Measurements from ENCODE around the gene PTK7.

DNA sequence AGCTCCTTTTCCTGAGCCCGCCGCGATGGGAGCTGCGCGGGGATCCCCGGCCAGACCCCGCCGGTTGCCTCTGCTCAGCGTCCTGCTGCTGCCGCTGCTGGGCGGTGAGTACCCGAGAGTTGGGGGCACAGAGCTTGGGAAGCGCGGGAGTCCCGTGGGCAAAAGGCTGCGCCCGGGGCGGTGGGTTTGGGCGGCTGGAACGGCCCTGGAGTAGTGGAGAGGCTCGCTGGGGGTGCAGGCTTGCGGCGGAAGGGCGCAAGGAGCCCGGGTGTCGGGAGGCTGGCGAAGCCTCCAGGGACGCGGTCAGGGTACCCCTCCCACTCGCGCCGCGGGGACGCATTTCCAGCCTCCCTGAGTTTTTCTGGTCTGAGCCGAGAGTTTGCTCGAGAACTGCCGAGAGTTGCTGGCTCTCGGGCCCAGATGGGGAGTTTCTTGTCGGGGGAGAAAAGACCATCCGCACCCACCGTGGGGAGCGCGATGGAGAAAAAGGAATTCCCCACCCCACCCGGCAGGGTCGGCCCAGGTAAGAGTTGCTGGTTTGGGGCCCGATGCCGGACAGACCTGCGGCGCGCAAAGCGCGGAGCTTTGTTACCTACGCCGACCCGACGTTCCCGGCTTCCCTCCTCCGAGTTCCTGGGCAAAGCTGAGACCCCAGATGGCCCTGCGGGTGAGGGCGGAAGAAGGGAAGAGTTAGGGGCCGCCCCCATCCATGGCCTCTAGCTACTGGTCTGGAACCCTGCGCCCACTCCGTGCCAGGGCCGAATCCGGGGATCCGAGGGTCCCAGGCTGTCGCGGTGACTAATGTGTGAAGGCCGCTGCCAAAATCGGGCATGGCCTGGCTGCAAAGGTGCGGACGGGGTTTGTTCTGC is 584 bp downstream of the PTK7 start:
- TF ChIP-seq, protein P1, sequence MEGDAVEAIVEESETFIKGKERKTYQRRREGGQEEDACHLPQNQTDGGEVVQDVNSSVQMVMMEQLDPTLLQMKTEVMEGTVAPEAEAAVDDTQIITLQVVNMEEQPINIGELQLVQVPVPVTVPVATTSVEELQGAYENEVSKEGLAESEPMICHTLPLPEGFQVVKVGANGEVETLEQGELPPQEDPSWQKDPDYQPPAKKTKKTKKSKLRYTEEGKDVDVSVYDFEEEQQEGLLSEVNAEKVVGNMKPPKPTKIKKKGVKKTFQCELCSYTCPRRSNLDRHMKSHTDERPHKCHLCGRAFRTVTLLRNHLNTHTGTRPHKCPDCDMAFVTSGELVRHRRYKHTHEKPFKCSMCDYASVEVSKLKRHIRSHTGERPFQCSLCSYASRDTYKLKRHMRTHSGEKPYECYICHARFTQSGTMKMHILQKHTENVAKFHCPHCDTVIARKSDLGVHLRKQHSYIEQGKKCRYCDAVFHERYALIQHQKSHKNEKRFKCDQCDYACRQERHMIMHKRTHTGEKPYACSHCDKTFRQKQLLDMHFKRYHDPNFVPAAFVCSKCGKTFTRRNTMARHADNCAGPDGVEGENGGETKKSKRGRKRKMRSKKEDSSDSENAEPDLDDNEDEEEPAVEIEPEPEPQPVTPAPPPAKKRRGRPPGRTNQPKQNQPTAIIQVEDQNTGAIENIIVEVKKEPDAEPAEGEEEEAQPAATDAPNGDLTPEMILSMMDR (conservative IDR thresholded peaks at IDR 0.05; ENCODE audit: low read depth, low read length) = no peak
- TF ChIP-seq EZH2phosphoT487 (IDR thresholded peaks at IDR 0.05; ENCODE audit: borderline replicate concordance, low read length) (no peak), EZH2 (IDR thresholded peaks at IDR 0.05; ENCODE audit: low read length, unreplicated experiment) (no peak)
